Measurements from ENCODE around the gene MUC20. TPM values are rescaled to one million over a fixed set of nuclear protein-coding genes. Genes with fewer than 3 reads are reported as not detected.

MUC20 gene
- 0.51 to 1.1 TPM (median 0.80 TPM) in 5 replicates for total RNA-seq (2022; extraction: Qiagen RNA extraction; ENCODE audit: low read depth)

GRCh38 chr3:195720831-195721506 is at the start of gene MUC20:
MUC20 (plus strand) TSS chr3:195720978; CDS start chr3:195721008, 30 bp downstream.

Other genes starting within 250 kb of the MUC20 start
- gene PPP1R2, start 177.7 kb upstream of the MUC20 start, total RNA-seq (2022; extraction: Qiagen RNA extraction; ENCODE audit: low read depth) = 13.0 to 20.5 TPM (median 18.1 TPM) in 5 replicates
- 0.56 to 0.82 TPM (median 0.68 TPM) in 5 replicates for gene APOD, start 137.0 kb upstream of the MUC20 start, total RNA-seq (2022; extraction: Qiagen RNA extraction; ENCODE audit: low read depth)
- gene MUC4, start 91.0 kb downstream of the MUC20 start, total RNA-seq (2022; extraction: Qiagen RNA extraction; ENCODE audit: low read depth) = 0.08 TPM in 1 of 5 replicates, not detected in the others
- gene TNK2, start 187.6 kb downstream of the MUC20 start, total RNA-seq (2022; extraction: Qiagen RNA extraction; ENCODE audit: low read depth) = 15.4 to 23.5 TPM (median 17.7 TPM) in 5 replicates